Stomach (tissue), 4 donors: ENCODE measurements around the gene ST8SIA4.

Source experiments
- CTCF ChIP-seq, 7 experiments: fragments of 450-650 bp in 4 of 7; fragments of 200-600 bp in 3 of 7; sonication (generic) in 3 of 7; IDR thresholded peaks; one replicate each; pipeline ENCODE4 v1.5.1; 2016 to 2019; ENCODE audit warnings: antibody characterized with exemption in 7 of 7, control low read depth in 2 of 7, mild to moderate bottlenecking in 1 of 7
- EP300 ChIP-seq: sonication (generic); formaldehyde crosslinking; IDR thresholded peaks from one replicate; pipeline ENCODE4 v1.6.1; 2017; ENCODE audit warnings: antibody characterized with exemption
- POLR2A ChIP-seq, 4 donors: fragments of 450-650 bp; IDR thresholded peaks; one replicate each; pipeline ENCODE4 v1.6.1; 2016; ENCODE audit warnings: antibody characterized with exemption in 4 of 4, control low read depth in 2 of 4, mild to moderate bottlenecking in 1 of 4, moderate library complexity in 1 of 4

GRCh38 chr5:100772006-100772405 is 131.1 kb downstream of the ST8SIA4 start:
- TF ChIP-seq CTCF (IDR thresholded peaks at IDR 0.05) (no peak), POLR2A (IDR thresholded peaks at IDR 0.05) (no peak), EP300 (no peak)
